HEK293 (cell line): Measurements from ENCODE around the gene PIK3R3.
A peak's percentile ranks its signal among the peaks of the same experiment; 100 is the strongest.

Source experiments
- IKZF3 ChIP-seq: fragments of 450-650 bp; IDR thresholded peaks from 2 replicates; pipeline ENCODE4 v1.5.0; 2018; ENCODE audit warnings: missing biosample characterization, mild to moderate bottlenecking, missing genetic modification characterization, moderate library complexity
- KLF16 ChIP-seq: fragments of 450-650 bp; formaldehyde crosslinking; IDR thresholded peaks from 2 replicates; pipeline ENCODE4 v1.5.1; 2017; ENCODE audit warnings: missing biosample characterization, missing genetic modification characterization
- KLF7 ChIP-seq: fragments of 450-650 bp; formaldehyde crosslinking; IDR thresholded peaks from 2 replicates; pipeline ENCODE4 v1.5.1; 2016; ENCODE audit warnings: missing biosample characterization, missing genetic modification characterization, borderline replicate concordance
- PRDM6 ChIP-seq: fragments of 450-650 bp; formaldehyde crosslinking; IDR thresholded peaks from 2 replicates; pipeline ENCODE4 v1.5.1; 2017; ENCODE audit warnings: missing biosample characterization, missing genetic modification characterization
- SP7 ChIP-seq: fragments of 450-650 bp; formaldehyde crosslinking; IDR thresholded peaks from 2 replicates; pipeline ENCODE4 v1.5.1; 2016; ENCODE audit warnings: missing biosample characterization, missing genetic modification characterization
- YY1 ChIP-seq: fragments of 450-650 bp; formaldehyde crosslinking; IDR thresholded peaks from 2 replicates; pipeline ENCODE4 v1.5.1; 2018; ENCODE audit warnings: missing biosample characterization, missing genetic modification characterization
- YY2 ChIP-seq: fragments of 450-650 bp; formaldehyde crosslinking; IDR thresholded peaks from 2 replicates; pipeline ENCODE4 v1.5.1; 2016; ENCODE audit warnings: missing biosample characterization, missing genetic modification characterization
- ZBTB1 ChIP-seq: fragments of 450-650 bp; formaldehyde crosslinking; IDR thresholded peaks from 2 replicates; pipeline ENCODE4 v1.5.1; 2016; ENCODE audit warnings: missing biosample characterization, missing genetic modification characterization
- ZBTB17 ChIP-seq: fragments of 450-650 bp; formaldehyde crosslinking; IDR thresholded peaks from 2 replicates; pipeline ENCODE4 v1.5.1; 2016; ENCODE audit warnings: missing biosample characterization, missing genetic modification characterization
- ZNF266 ChIP-seq: fragments of 450-650 bp; formaldehyde crosslinking; IDR thresholded peaks from 2 replicates; pipeline ENCODE4 v1.5.1; 2016; ENCODE audit warnings: missing biosample characterization, missing genetic modification characterization, low read depth
- ZNF311 ChIP-seq: fragments of 450-650 bp; formaldehyde crosslinking; IDR thresholded peaks from 2 replicates; pipeline ENCODE4 v1.5.1; 2017; ENCODE audit warnings: missing biosample characterization, missing genetic modification characterization, borderline replicate concordance
- ZNF324 ChIP-seq: fragments of 450-650 bp; formaldehyde crosslinking; IDR thresholded peaks from 2 replicates; pipeline ENCODE4 v1.5.1; 2016; ENCODE audit warnings: missing biosample characterization, missing genetic modification characterization
- ZNF423 ChIP-seq: fragments of 450-650 bp; formaldehyde crosslinking; IDR thresholded peaks from 2 replicates; pipeline ENCODE4 v1.5.1; 2016; ENCODE audit warnings: missing biosample characterization, missing genetic modification characterization
- ZNF521 ChIP-seq: fragments of 450-650 bp; formaldehyde crosslinking; IDR thresholded peaks from 2 replicates; pipeline ENCODE4 v1.5.1; 2017; ENCODE audit warnings: missing biosample characterization, mild to moderate bottlenecking, missing genetic modification characterization
- ZNF558 ChIP-seq: fragments of 450-650 bp; formaldehyde crosslinking; IDR thresholded peaks from 2 replicates; pipeline ENCODE4 v1.5.1; 2016; ENCODE audit warnings: missing biosample characterization, missing genetic modification characterization
- ZNF600 ChIP-seq: fragments of 450-650 bp; formaldehyde crosslinking; IDR thresholded peaks from 2 replicates; pipeline ENCODE4 v1.5.1; 2016; ENCODE audit warnings: missing biosample characterization, missing genetic modification characterization
- ZNF610 ChIP-seq: fragments of 450-650 bp; formaldehyde crosslinking; IDR thresholded peaks from 2 replicates; pipeline ENCODE4 v1.5.1; 2016; ENCODE audit warnings: missing biosample characterization, missing genetic modification characterization, borderline replicate concordance
- ZNF621 ChIP-seq: fragments of 450-650 bp; formaldehyde crosslinking; IDR thresholded peaks from 2 replicates; pipeline ENCODE4 v1.5.1; 2017; ENCODE audit warnings: missing biosample characterization, missing genetic modification characterization
- ZNF660 ChIP-seq: fragments of 450-650 bp; IDR thresholded peaks from 2 replicates; pipeline ENCODE4 v1.5.1; 2018; ENCODE audit warnings: missing biosample characterization, mild to moderate bottlenecking, missing genetic modification characterization
- ZNF76 ChIP-seq: fragments of 450-650 bp; formaldehyde crosslinking; IDR thresholded peaks from 2 replicates; pipeline ENCODE4; 2016; ENCODE audit warnings: low read depth, missing biosample characterization, missing genetic modification characterization, borderline replicate concordance
- ZNF776 ChIP-seq: fragments of 450-650 bp; formaldehyde crosslinking; IDR thresholded peaks from 2 replicates; pipeline ENCODE4 v1.5.0; 2017; ENCODE audit warnings: missing biosample characterization, missing genetic modification characterization, borderline replicate concordance
- ZNF792 ChIP-seq: fragments of 450-650 bp; formaldehyde crosslinking; IDR thresholded peaks from 2 replicates; pipeline ENCODE4 v1.5.1; 2016; ENCODE audit warnings: missing biosample characterization, missing genetic modification characterization
- ZSCAN30 ChIP-seq: fragments of 450-650 bp; IDR thresholded peaks from 2 replicates; pipeline ENCODE4 v1.5.1; 2018; ENCODE audit warnings: missing biosample characterization, mild to moderate bottlenecking, missing genetic modification characterization, moderate library complexity
- ZSCAN4 ChIP-seq: fragments of 450-650 bp; formaldehyde crosslinking; IDR thresholded peaks from 2 replicates; pipeline ENCODE4 v1.5.1; 2017; ENCODE audit warnings: missing biosample characterization, missing genetic modification characterization
- ZXDB ChIP-seq: fragments of 450-650 bp; formaldehyde crosslinking; IDR thresholded peaks from 2 replicates; pipeline ENCODE4 v1.5.1; 2016; ENCODE audit warnings: missing biosample characterization, missing genetic modification characterization
- TF ChIP-seq, protein P1 (sequence below): fragments of 450-650 bp; formaldehyde crosslinking; IDR thresholded peaks from 2 replicates; pipeline ENCODE4 v1.5.1; 2016; ENCODE audit warnings: missing biosample characterization, missing genetic modification characterization
- TF ChIP-seq, protein P2 (sequence below): fragments of 450-650 bp; formaldehyde crosslinking; IDR thresholded peaks from 2 replicates; pipeline ENCODE4 v1.5.1; 2016; ENCODE audit warnings: missing biosample characterization, missing genetic modification characterization
- TF ChIP-seq, protein P3 (sequence below): fragments of 450-650 bp; formaldehyde crosslinking; IDR thresholded peaks from 2 replicates; pipeline ENCODE4 v1.5.1; 2016; ENCODE audit warnings: missing biosample characterization, missing genetic modification characterization
- TF ChIP-seq, protein P4 (sequence below): fragments of 450-650 bp; formaldehyde crosslinking; IDR thresholded peaks from 2 replicates; pipeline ENCODE4 v1.5.1; 2016; ENCODE audit warnings: missing biosample characterization, missing genetic modification characterization

PIK3R3 gene

DNA sequence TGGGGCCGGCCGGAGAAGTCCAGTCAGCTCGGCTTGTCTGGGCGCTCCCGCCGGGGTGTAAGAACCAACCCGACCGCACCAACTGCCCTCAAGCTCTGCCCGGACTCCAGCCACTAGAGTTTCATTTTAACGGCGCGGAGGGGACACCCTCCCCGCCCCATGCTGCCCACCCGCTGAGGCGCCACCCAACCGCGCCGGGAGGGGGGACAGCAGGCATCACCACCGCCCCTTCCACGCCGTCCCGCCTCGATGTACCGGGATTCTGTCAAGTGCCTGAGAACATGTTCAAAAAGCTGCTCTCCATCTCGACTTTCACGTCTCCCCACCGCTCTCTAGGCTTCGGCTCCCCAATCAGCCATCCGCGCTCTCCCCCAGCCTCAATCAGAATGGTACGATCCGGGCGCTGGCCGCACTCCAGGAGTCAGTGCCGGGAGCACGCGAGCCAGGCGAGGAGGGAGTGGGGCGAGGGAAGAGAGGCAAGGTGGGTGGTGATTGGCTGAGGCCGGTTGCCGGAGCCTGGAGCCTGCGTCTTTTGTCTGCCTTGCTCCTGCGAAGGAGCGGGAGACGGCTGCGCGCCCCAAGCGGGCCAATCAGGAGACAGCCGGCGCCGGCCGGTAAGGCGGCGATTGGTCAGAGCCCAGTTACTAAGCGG, at the start of gene PIK3R3 (continued):
- TF ChIP-seq, protein P1, sequence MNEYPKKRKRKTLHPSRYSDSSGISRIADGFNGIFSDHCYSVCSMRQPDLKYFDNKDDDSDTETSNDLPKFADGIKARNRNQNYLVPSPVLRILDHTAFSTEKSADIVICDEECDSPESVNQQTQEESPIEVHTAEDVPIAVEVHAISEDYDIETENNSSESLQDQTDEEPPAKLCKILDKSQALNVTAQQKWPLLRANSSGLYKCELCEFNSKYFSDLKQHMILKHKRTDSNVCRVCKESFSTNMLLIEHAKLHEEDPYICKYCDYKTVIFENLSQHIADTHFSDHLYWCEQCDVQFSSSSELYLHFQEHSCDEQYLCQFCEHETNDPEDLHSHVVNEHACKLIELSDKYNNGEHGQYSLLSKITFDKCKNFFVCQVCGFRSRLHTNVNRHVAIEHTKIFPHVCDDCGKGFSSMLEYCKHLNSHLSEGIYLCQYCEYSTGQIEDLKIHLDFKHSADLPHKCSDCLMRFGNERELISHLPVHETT (tag by site-specific recombination) = peak; percentile 99
- peak; percentile 93 for TF ChIP-seq YY2 (tag by site-specific recombination)
- TF ChIP-seq ZNF776 (tag by site-specific recombination) = no peak
- peak; percentile 86 for TF ChIP-seq YY1 (tag by site-specific recombination)
- TF ChIP-seq ZBTB1 (tag by site-specific recombination) = no peak
- peak; percentile 33; the same call in 1 of the 2 replicates for TF ChIP-seq PRDM6 (tag by site-specific recombination)
- peak; percentile 63; the same call in 1 of the 2 replicates for TF ChIP-seq ZNF600 (tag by site-specific recombination)
- TF ChIP-seq ZNF610 (tag by site-specific recombination) = peak; percentile 94
- TF ChIP-seq KLF16 (tag by site-specific recombination) = peak; percentile 99
- TF ChIP-seq ZBTB17 (tag by site-specific recombination) = peak; percentile 100
- peak; percentile 92 for TF ChIP-seq ZSCAN30
- peak; percentile 99 for TF ChIP-seq SP7 (tag by site-specific recombination)
- TF ChIP-seq ZSCAN4 = peak; percentile 72
- TF ChIP-seq ZNF558 (tag by site-specific recombination) = peak; percentile 65
- TF ChIP-seq ZNF621 (tag by site-specific recombination) = no peak
- TF ChIP-seq ZNF76 (tag by site-specific recombination) = peak; percentile 91
- TF ChIP-seq, protein P2, sequence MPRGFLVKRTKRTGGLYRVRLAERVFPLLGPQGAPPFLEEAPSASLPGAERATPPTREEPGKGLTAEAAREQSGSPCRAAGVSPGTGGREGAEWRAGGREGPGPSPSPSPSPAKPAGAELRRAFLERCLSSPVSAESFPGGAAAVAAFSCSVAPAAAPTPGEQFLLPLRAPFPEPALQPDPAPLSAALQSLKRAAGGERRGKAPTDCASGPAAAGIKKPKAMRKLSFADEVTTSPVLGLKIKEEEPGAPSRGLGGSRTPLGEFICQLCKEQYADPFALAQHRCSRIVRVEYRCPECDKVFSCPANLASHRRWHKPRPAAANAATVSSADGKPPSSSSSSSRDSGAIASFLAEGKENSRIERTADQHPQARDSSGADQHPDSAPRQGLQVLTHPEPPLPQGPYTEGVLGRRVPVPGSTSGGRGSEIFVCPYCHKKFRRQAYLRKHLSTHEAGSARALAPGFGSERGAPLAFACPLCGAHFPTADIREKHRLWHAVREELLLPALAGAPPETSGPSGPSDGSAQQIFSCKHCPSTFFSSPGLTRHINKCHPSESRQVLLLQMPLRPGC (tag by site-specific recombination) = peak; percentile 97
- no peak for TF ChIP-seq ZNF521 (tag by site-specific recombination)
- TF ChIP-seq IKZF3 = peak; percentile 92
- TF ChIP-seq ZNF311 (tag by site-specific recombination) = no peak
- peak; percentile 100 for TF ChIP-seq ZNF324 (tag by site-specific recombination)
- TF ChIP-seq, protein P3, sequence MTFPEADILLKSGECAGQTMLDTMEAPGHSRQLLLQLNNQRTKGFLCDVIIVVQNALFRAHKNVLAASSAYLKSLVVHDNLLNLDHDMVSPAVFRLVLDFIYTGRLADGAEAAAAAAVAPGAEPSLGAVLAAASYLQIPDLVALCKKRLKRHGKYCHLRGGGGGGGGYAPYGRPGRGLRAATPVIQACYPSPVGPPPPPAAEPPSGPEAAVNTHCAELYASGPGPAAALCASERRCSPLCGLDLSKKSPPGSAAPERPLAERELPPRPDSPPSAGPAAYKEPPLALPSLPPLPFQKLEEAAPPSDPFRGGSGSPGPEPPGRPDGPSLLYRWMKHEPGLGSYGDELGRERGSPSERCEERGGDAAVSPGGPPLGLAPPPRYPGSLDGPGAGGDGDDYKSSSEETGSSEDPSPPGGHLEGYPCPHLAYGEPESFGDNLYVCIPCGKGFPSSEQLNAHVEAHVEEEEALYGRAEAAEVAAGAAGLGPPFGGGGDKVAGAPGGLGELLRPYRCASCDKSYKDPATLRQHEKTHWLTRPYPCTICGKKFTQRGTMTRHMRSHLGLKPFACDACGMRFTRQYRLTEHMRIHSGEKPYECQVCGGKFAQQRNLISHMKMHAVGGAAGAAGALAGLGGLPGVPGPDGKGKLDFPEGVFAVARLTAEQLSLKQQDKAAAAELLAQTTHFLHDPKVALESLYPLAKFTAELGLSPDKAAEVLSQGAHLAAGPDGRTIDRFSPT (tag by site-specific recombination) = peak; percentile 99
- TF ChIP-seq, protein P4, sequence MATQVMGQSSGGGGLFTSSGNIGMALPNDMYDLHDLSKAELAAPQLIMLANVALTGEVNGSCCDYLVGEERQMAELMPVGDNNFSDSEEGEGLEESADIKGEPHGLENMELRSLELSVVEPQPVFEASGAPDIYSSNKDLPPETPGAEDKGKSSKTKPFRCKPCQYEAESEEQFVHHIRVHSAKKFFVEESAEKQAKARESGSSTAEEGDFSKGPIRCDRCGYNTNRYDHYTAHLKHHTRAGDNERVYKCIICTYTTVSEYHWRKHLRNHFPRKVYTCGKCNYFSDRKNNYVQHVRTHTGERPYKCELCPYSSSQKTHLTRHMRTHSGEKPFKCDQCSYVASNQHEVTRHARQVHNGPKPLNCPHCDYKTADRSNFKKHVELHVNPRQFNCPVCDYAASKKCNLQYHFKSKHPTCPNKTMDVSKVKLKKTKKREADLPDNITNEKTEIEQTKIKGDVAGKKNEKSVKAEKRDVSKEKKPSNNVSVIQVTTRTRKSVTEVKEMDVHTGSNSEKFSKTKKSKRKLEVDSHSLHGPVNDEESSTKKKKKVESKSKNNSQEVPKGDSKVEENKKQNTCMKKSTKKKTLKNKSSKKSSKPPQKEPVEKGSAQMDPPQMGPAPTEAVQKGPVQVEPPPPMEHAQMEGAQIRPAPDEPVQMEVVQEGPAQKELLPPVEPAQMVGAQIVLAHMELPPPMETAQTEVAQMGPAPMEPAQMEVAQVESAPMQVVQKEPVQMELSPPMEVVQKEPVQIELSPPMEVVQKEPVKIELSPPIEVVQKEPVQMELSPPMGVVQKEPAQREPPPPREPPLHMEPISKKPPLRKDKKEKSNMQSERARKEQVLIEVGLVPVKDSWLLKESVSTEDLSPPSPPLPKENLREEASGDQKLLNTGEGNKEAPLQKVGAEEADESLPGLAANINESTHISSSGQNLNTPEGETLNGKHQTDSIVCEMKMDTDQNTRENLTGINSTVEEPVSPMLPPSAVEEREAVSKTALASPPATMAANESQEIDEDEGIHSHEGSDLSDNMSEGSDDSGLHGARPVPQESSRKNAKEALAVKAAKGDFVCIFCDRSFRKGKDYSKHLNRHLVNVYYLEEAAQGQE = peak; percentile 67; the same call in 1 of the 2 replicates
- peak; percentile 99 for TF ChIP-seq ZXDB (tag by site-specific recombination)
- TF ChIP-seq ZNF660 (tag by site-specific recombination) = peak; percentile 90
- no peak for TF ChIP-seq ZNF266
- TF ChIP-seq ZNF792 (tag by site-specific recombination) = no peak
- TF ChIP-seq KLF7 (tag by site-specific recombination) = peak; percentile 98
- peak; percentile 87 for TF ChIP-seq ZNF423 (tag by site-specific recombination)
